ENCODE measurements around the gene BRD8.
"Not testable (repeated sequence)": the region's sequence is repeated elsewhere in the genome, so short reads cannot be mapped to it uniquely, and the experiment has no call there.

The BRD8 gene

GRCh38 chr5:138178516-138179276, at the start of gene BRD8, which contains the start of gene KIF20A:
Gene BRD8 (minus strand): TSS chr5:138178630. CDS start chr5:138178614, 16 bp downstream.
Gene KIF20A (plus strand): TSS chr5:138179112. CDS start chr5:138179681, 569 bp downstream.
- peak; percentile 97 for DNase-seq (ENCODE audit: low spot score)

- DNase-seq (ENCODE audit: low spot score): no peak
Measured at GRCh38 chr5:138226910-138227309, 48.5 kb upstream of the BRD8 start.

- DNase-seq (ENCODE audit: low spot score): no peak
Measured at GRCh38 chr5:138224712-138225111, 46.3 kb upstream of the BRD8 start.

GRCh38 chr5:138223532-138223931, 45.1 kb upstream of the BRD8 start:
- no peak for DNase-seq (ENCODE audit: low spot score)

GRCh38 chr5:138216799-138217198, 38.4 kb upstream of the BRD8 start:
- DNase-seq (ENCODE audit: low spot score): no peak

- peak; percentile 98 for DNase-seq (ENCODE audit: low spot score)
Measured at GRCh38 chr5:138213161-138214029, 35.0 kb upstream of the BRD8 start, which contains the start of gene CDC23. Gene CDC23 (minus strand): TSS chr5:138213323. CDS start chr5:138213312, 11 bp downstream.

GRCh38 chr5:138212828-138213160, 34.4 kb upstream of the BRD8 start:
- peak; percentile 16 for DNase-seq (ENCODE audit: low spot score)

GRCh38 chr5:138210985-138211384, 32.6 kb upstream of the BRD8 start:
- no peak for DNase-seq (ENCODE audit: low spot score)

GRCh38 chr5:138193859-138194258, 15.4 kb upstream of the BRD8 start:
- DNase-seq (ENCODE audit: low spot score): not testable (repeated sequence)

- DNase-seq (ENCODE audit: low spot score): no peak
Measured at GRCh38 chr5:138192826-138193225, 14.4 kb upstream of the BRD8 start.

- no peak for DNase-seq (ENCODE audit: low spot score)
Measured at GRCh38 chr5:138188626-138189025, 10.2 kb upstream of the BRD8 start.

- no peak for DNase-seq (ENCODE audit: low spot score)
Measured at GRCh38 chr5:138186002-138186447, 7.6 kb upstream of the BRD8 start.

- no peak for DNase-seq (ENCODE audit: low spot score)
Measured at GRCh38 chr5:138182808-138183207, 4.4 kb upstream of the BRD8 start.

- no peak for DNase-seq (ENCODE audit: low spot score)
Measured at GRCh38 chr5:138180841-138181240, 2.4 kb upstream of the BRD8 start.

GRCh38 chr5:138180183-138180782, 1.9 kb upstream of the BRD8 start:
- peak; percentile 37 for DNase-seq (ENCODE audit: low spot score)

- DNase-seq (ENCODE audit: low spot score): no peak
Measured at GRCh38 chr5:138179277-138179857, 937 bp upstream of the BRD8 start.

- DNase-seq (ENCODE audit: low spot score): peak; percentile 67
Measured at GRCh38 chr5:138177941-138178515, 402 bp downstream of the BRD8 start.

GRCh38 chr5:138170299-138170698, 8.1 kb downstream of the BRD8 start:
- no peak for DNase-seq (ENCODE audit: low spot score)

- DNase-seq (ENCODE audit: low spot score): no peak
Measured at GRCh38 chr5:138169124-138169523, 9.3 kb downstream of the BRD8 start.

GRCh38 chr5:138163721-138164120, 14.7 kb downstream of the BRD8 start:
- DNase-seq (ENCODE audit: low spot score): no peak

- DNase-seq (ENCODE audit: low spot score): no peak
Measured at GRCh38 chr5:138160706-138161105, 17.7 kb downstream of the BRD8 start.

GRCh38 chr5:138159666-138160065, 18.8 kb downstream of the BRD8 start:
- no peak for DNase-seq (ENCODE audit: low spot score)
